ENCODE measurements around the gene MTHFSD.
A peak's percentile ranks its signal among the peaks of the same experiment; 100 is the strongest.

MTHFSD gene

DNA sequence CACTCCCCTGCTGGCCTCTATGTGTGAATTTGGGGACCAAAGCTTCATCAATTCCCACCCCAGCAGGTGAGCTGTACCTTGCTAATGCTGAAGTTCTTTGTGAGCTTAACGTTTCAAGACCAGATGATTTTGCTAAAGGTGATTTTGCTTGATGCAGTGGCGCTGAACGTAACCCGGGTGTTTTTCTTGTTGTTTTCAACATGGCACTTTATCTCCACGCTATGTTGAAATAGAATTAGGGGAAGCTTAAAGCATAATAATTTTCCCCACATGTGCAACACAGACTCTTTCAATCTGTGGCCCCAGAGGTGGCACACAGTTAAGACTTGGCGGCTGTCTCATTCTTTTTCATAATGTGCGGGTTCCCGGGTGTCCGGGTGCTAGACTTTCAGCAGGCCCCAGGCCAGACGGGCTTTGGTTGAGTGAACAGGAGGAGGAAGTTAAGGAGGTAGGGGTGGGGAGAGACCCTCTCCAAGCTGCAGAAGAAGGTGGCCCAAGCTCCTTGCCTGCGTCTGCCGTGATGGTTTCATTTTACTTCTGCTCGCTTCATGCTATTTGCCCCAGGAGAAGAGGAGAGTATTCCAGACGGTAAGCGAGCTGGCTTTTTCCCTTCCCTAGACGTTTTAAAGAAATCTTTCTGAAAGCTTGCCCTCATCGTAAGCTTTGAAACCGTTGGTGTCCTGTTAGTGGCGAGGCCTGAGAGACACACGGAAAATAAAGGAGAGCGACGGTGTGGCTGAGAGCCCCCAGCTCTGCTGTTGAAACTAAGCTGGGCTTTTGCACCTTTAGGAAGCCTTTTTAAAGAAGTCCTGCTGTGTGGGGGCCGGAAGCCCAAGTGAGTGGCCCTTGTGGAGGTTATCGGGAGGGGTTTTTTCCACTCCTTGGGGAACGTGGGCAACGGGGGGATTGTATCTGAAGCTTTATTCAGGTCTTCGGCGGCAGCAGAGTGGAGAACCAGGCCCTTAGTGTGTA lies 15.8 kb upstream of the MTHFSD start:
- DNase-seq (ENCODE audit: low read depth) = no peak

DNA sequence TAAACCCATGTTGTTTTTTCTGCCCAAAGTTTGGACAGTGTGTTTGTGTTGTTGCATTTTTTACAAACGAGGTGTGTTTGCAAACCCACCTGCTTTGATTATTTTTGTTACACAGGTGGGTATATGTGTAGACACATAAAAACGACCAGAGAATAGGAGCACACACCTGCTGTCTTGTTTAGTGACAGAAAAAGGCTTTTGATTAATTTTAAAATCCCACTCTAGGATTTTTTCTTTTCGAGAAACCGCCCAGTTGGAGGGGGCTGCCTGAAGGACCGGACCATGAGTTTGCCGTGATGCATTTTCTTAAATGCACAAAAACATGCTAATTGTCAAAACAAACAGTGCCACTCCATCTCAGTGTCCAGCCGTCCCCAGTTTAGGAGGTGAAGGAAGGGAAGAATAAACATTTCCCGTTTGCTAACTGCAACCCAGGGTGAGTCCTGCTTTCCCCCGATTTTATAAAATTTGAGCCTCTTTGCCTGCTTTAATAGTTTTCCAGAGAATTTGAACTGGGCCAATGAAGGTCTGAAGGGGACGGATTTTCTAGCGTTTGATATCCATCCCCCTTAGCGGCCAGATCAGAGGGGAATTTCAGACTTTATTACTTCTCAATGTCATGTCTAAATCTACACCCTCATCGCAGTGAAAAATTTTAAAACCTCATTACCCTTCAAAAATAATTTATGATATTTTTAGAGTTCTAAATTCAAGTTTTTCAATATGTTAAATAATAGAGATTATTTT lies 14.8 kb upstream of the MTHFSD start:
- DNase-seq (ENCODE audit: low read depth) = no peak

DNA sequence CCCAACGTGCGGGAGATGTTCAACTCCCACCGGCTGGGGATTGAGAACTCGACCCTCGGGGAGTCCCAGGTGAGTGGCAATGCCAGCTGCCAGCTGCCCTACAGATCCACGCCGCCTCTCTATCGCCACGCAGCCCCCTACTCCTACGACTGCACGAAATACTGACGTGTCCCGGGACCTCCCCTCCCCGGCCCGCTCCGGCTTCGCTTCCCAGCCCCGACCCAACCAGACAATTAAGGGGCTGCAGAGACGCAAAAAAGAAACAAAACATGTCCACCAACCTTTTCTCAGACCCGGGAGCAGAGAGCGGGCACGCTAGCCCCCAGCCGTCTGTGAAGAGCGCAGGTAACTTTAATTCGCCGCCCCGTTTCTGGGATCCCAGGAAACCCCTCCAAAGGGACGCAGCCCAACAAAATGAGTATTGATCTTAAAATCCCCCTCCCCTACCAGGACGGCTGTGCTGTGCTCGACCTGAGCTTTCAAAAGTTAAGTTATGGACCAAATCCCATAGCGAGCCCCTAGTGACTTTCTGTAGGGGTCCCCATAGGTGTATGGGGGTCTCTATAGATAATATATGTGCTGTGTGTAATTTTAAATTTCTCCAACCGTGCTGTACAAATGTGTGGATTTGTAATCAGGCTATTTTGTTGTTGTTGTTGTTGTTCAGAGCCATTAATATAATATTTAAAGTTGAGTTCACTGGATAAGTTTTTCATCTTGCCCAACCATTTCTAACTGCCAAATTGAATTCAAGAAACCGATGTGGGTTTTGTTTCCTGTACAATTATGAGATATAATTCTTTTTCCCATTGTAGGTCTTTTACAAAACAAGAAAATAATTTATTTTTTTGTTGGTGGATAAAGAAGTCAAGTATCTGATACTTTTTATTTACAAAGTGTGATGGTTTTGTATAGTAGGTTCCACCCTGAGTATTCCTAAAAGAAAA lies 13.9 kb upstream of the MTHFSD start:
- no peak for DNase-seq (ENCODE audit: low read depth)

GRCh38 chr16:86567701-86568581 lies 12.9 kb upstream of the MTHFSD start:
- DNase-seq (ENCODE audit: low read depth) = peak; percentile 62

DNA sequence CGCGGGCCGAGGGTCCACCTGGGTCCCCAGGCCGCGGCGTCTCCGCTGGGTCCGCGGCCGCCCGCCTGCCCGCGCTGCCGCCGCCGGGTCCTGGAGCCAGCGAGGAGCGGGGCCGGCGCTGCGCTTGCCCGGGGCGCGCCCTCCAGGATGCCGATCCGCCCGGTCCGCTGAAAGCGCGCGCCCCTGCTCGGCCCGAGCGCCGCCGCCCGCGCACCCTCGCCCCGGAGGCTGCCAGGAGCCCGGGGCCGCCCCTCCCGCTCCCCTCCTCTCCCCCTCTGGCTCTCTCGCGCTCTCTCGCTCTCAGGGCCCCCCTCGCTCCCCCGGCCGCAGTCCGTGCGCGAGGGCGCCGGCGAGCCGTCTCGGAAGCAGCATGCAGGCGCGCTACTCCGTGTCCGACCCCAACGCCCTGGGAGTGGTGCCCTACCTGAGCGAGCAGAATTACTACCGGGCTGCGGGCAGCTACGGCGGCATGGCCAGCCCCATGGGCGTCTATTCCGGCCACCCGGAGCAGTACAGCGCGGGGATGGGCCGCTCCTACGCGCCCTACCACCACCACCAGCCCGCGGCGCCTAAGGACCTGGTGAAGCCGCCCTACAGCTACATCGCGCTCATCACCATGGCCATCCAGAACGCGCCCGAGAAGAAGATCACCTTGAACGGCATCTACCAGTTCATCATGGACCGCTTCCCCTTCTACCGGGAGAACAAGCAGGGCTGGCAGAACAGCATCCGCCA lies 12.1 kb upstream of the MTHFSD start:
- DNase-seq (ENCODE audit: low read depth) = peak; percentile 75

DNA sequence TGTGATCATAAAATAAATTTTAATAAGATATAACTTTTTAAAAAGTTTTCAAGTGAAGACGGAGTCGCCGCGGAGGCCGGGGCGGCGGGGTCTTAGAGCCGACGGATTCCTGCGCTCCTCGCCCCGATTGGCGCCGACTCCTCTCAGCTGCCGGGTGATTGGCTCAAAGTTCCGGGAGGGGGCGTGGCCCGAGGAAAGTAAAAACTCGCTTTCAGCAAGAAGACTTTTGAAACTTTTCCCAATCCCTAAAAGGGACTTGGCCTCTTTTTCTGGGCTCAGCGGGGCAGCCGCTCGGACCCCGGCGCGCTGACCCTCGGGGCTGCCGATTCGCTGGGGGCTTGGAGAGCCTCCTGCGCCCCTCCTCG lies 11.5 kb upstream of the MTHFSD start, which contains the start of gene FOXC2:
Gene FOXC2 (plus strand): TSS at position 229 of the 365 bp plus-strand sequence. CDS start 507 bp downstream, outside the sequence.
- peak; percentile 97 for DNase-seq (ENCODE audit: low read depth)

- peak; percentile 21 for DNase-seq (ENCODE audit: low read depth)
These were observed 10.8 kb upstream of the MTHFSD start for GRCh38 chr16:86565644-86566511.

- no peak for DNase-seq (ENCODE audit: low read depth)
These were observed 10.2 kb upstream of the MTHFSD start for GRCh38 chr16:86565181-86565631.

DNA sequence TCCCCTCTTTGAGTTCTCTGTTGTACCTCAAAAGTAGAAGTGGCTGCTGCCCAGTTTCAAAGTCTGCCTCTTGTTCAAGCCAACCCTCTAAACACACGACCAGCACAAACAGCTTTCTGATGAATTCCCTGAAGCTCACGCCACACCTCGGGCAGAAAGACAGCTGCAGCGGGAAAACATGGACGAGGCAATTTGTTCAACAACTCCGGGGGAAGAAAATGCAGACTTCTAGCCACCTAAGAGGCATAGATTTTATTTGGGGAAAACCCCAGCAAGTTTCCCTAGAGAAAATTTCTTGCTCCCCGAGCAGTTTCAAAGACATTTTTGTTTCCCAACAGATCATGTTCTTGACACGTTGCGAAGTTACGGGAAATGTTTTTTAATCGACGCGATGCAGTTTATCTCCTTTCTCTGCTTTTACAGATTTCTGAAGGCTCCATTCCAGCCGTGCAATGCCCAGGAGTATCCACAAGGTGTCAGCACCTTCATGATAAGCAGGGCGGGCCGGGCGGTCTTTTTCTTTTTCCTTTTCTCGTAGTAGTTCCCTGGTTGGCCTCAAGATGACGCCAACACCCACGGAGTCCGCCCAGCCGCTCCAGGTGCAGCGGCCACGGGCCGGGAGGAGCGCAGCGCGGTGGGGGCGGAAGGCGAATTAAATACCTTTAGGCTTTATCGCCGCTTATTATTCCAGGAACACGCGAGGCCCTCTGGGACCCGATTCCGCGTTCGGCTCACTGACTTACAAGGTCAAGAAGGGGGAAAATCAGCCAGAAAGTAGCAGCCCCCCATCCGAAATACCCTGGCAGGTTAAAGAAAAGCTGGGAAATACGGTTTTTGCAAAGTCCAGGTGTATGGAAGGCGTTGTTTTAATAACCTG lies 8.7 kb upstream of the MTHFSD start:
- peak; percentile 93 for DNase-seq (ENCODE audit: low read depth)

DNA sequence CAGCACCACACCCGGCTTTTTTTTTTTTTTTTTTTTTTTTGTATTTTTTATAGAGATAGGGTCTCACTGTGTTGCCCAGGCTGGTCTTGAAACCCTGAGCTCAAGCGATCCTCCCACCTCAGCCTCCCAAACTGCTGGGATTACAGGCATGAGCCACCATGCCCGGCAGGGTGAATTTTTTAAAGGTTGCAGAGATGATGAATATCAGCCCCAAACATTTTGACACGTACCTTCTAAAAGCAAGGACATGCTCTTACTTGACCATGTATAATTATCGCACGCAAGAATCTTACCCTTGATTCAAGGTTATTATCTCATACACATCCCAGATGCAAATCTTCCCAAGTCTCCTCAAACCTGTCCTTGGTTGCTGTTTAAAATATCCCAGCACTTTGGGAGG lies 7.3 kb upstream of the MTHFSD start:
- DNase-seq (ENCODE audit: low read depth) = no peak

DNA sequence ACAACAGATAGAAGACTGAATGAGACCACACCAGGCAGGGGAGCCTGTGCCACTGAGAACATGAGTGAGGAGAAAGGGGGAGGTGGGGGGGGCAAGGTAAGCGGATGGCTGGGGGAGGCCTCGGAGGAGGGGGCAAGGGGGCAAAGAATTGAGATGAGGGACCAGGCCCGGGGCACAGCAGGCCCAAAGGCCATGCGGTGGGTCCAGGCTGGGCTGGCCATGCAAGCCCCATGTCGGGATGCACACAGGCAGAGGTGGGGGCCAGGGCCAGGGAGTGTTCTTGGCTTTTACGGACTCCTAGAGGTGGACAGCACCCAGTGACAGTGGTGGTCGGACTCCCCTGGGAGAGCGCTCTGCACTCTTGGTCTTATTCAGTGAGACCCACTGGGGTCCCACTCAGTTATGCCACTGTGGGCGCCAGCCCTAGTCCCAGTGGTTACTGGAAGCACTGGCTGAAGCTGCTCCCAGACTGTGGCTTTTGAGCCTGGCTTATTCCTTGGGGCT lies 4.8 kb upstream of the MTHFSD start:
- DNase-seq (ENCODE audit: low read depth) = no peak

DNA sequence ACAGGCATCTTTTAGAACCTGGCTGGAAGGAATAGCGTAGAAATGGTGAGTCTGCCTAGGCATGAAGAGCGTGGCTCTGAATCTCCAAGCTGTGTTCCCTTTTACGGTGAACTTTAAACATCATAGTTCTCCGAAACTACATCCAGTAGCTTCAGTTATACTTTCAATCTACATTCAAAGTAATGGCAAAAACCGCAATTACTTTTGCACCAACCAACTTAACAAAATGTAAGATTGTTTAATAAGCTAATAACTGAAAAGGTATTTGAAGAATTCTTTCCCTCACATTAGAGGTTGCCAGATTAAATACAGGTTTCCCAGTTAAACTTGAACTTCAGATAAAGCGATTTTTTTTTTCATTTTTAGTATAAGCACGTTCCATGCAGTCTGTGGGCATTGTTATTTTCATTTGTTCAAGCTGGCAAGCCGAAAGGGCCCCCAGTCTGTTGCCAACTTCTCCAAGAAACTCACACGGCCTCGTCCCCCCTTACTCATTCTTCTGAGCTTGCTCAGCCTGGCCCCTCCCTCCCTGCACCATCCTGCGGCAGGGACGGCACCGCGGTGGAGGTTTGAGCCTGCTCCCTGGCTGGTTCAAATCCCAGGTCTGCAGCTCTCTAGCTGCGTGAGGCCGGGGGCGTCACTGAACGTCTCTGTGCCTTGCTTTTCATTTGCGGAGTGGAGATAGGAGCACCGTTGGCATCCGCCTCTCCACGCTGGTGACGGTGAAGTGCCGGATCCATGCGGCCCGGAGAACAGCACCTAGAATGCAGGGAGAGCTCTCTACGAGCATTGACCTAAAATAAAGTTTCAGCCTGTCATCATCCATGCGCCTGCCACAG lies 3.5 kb upstream of the MTHFSD start:
- no peak for DNase-seq (ENCODE audit: low read depth)

DNA sequence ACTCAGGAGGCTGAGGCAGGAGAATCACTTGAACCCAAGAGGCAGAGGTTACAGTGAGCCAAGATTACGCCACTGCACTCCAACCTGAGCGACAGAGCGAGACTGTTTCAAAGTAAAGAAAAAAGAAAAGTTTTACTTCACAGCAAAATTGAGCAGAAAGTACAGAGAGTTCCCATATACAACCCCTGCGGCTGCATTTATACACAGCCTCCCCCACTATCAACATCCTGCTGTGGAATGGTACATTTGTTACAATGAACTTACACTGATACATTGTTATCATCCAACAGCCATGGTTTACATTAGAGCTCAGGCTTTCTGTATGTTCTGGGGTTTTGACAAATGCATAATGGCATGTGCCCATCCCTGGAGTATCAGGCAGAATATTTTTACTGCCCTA lies 2.6 kb upstream of the MTHFSD start:
- no peak for DNase-seq (ENCODE audit: low read depth)

DNA sequence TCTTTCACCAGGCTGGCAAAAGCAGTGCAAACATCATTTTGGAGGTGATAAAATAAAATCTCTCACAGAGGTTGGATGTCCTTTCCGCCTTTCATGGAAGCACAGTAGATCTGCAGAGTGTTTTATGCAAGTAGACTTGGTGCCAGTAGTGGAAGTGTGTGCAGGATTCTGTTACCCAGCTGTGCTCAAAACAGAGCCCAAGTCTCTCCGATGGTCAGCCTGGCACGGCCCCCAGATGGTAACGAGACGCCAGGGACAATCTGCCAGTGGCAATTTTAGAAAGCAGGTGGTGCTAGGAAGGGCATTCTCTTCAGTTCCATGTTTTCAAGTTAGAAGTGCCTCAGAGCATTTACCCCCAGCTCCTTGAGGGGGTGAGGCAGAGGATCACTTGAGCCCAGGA lies 1.5 kb upstream of the MTHFSD start:
- no peak for DNase-seq (ENCODE audit: low read depth)

DNA sequence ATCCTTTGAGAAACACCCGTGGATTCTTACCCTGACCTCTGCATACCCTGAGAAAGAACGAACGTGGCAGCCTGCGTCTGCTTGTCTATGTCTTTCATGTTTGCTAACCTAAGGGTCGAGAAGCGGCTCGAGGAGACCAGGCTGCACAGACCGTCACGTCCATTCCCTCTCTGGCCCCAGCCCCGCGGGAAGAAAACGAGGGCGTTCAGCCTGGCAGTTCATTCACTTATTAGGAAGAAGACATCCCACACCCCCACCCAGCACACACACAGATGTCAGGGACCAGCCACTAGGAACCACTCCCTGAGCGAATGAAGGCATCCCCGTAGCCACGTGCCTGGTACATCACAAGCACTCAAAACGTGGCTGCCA lies 655 bp upstream of the MTHFSD start:
- no peak for DNase-seq (ENCODE audit: low read depth)

DNA sequence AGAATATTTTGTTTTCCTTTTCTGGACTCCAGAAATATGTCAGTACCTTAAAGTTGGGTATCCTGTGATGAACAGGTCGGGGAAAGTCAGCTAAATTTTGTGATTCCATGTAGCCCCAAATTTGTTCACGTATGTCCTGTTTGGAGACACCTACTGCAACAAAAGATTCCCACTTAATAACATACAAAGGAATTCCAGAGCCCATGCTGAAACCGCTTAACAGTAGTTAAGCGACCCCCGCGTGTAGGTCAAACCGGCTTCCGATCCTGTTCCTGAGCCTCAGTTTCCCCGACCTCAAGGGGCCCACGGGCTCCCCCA lies 477 bp downstream of the MTHFSD start:
- DNase-seq (ENCODE audit: low read depth) = no peak

DNA sequence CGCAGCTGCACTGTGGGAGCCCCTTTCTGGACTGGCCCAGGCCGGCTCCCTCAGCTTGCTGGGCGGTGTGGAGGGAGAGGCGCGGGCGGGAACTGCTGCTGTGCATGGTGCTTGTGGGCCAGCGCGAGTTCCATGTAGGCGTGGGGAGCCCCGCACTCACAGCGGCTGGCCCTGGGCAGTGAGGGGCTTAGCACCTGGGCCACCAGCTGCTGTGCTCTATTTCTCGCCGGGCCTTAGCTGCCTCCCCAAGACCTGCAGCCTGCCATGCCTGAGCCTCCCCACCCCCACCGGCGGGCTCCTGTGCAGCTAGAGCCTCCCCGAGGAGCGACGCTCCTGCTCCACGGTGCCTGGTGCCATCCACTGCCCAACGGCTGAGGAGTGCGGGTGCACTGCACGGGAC lies 1.7 kb downstream of the MTHFSD start:
- no peak for DNase-seq (ENCODE audit: low read depth)

Data from ELR (cell line).